Measurements from ENCODE around the gene FUCA1.
"Not testable (repeated sequence)": the region's sequence is repeated elsewhere in the genome, so short reads cannot be mapped to it uniquely, and the experiment has no call there.

FUCA1 gene

GRCh38 chr1:23908453-23909341, 40.6 kb upstream of the FUCA1 start:
- FAIRE-seq (peak; percentile 95), DNase-seq (ENCODE audit: insufficient read length) (no peak)
- TF ChIP-seq POLR2A (IDR thresholded peaks at IDR 0.05; ENCODE audit: low read depth, low read length): peak; percentile 49
- peak; percentile 78 for TF ChIP-seq POLR2AphosphoS5 (IDR thresholded peaks at IDR 0.05; ENCODE audit: low read depth, low read length)
- 0 out of 2 replicates have a peak, but pooled peaks have one; percentile 34 for TF ChIP-seq TAF1 (IDR thresholded peaks at IDR 0.05; ENCODE audit: borderline replicate concordance, low read depth, low read length)

GRCh38 chr1:23906731-23907130, 38.6 kb upstream of the FUCA1 start:
- no peak for TF ChIP-seq TAF1 (IDR thresholded peaks at IDR 0.05; ENCODE audit: borderline replicate concordance, low read depth, low read length)
- no peak for TF ChIP-seq POLR2A (IDR thresholded peaks at IDR 0.05; ENCODE audit: low read depth, low read length)
- no peak for TF ChIP-seq POLR2AphosphoS5 (IDR thresholded peaks at IDR 0.05; ENCODE audit: low read depth, low read length)
- peak; percentile 17 for FAIRE-seq

GRCh38 chr1:23905461-23906025, 37.5 kb upstream of the FUCA1 start:
- no peak for TF ChIP-seq POLR2A (IDR thresholded peaks at IDR 0.05; ENCODE audit: low read depth, low read length)
- no peak for TF ChIP-seq TAF1 (IDR thresholded peaks at IDR 0.05; ENCODE audit: borderline replicate concordance, low read depth, low read length)
- no peak for TF ChIP-seq POLR2AphosphoS5 (IDR thresholded peaks at IDR 0.05; ENCODE audit: low read depth, low read length)
- DNase-seq (ENCODE audit: insufficient read length) (no peak), FAIRE-seq (peak; percentile 38)

More at GRCh38 chr1:23906731-23907130, 38.6 kb upstream of the FUCA1 start:
- DNase-seq (ENCODE audit: insufficient read length): no peak

GRCh38 chr1:23904748-23905357, 36.8 kb upstream of the FUCA1 start:
- peak; percentile 89 for FAIRE-seq
- no peak for DNase-seq (ENCODE audit: insufficient read length)

GRCh38 chr1:23903754-23904153, 35.7 kb upstream of the FUCA1 start:
- FAIRE-seq (peak; percentile 62), DNase-seq (ENCODE audit: insufficient read length) (no peak)
- TF ChIP-seq POLR2AphosphoS5 (IDR thresholded peaks at IDR 0.05; ENCODE audit: low read depth, low read length) (no peak), POLR2A (IDR thresholded peaks at IDR 0.05; ENCODE audit: low read depth, low read length) (no peak)

More at GRCh38 chr1:23904748-23905357, 36.8 kb upstream of the FUCA1 start:
- TF ChIP-seq POLR2AphosphoS5 (IDR thresholded peaks at IDR 0.05; ENCODE audit: low read depth, low read length) (no peak), POLR2A (IDR thresholded peaks at IDR 0.05; ENCODE audit: low read depth, low read length) (no peak), TAF1 (IDR thresholded peaks at IDR 0.05; ENCODE audit: borderline replicate concordance, low read depth, low read length) (no peak)

GRCh38 chr1:23902321-23903278, 34.5 kb upstream of the FUCA1 start:
- DNase-seq (ENCODE audit: insufficient read length): no peak
- TF ChIP-seq POLR2A (IDR thresholded peaks at IDR 0.05; ENCODE audit: low read depth, low read length) (no peak), POLR2AphosphoS5 (IDR thresholded peaks at IDR 0.05; ENCODE audit: low read depth, low read length) (no peak), TAF1 (IDR thresholded peaks at IDR 0.05; ENCODE audit: borderline replicate concordance, low read depth, low read length) (no peak)
- FAIRE-seq: no peak

GRCh38 chr1:23900017-23900416, 31.9 kb upstream of the FUCA1 start:
- not testable (repeated sequence) for FAIRE-seq; DNase-seq (ENCODE audit: insufficient read length)

GRCh38 chr1:23899070-23899469, 31.0 kb upstream of the FUCA1 start:
- no peak for DNase-seq (ENCODE audit: insufficient read length)
- peak; percentile 80 for FAIRE-seq
- TF ChIP-seq POLR2A (IDR thresholded peaks at IDR 0.05; ENCODE audit: low read depth, low read length): no peak
- no peak for TF ChIP-seq TAF1 (IDR thresholded peaks at IDR 0.05; ENCODE audit: borderline replicate concordance, low read depth, low read length)
- no peak for TF ChIP-seq POLR2AphosphoS5 (IDR thresholded peaks at IDR 0.05; ENCODE audit: low read depth, low read length)

GRCh38 chr1:23897083-23897482, 29.0 kb upstream of the FUCA1 start:
- TF ChIP-seq POLR2AphosphoS5 (IDR thresholded peaks at IDR 0.05; ENCODE audit: low read depth, low read length) (no peak), TAF1 (IDR thresholded peaks at IDR 0.05; ENCODE audit: borderline replicate concordance, low read depth, low read length) (no peak), POLR2A (IDR thresholded peaks at IDR 0.05; ENCODE audit: low read depth, low read length) (no peak)
- DNase-seq (ENCODE audit: insufficient read length) (no peak), FAIRE-seq (peak; percentile 62)

- peak; percentile 92 for FAIRE-seq
- TF ChIP-seq POLR2AphosphoS5 (IDR thresholded peaks at IDR 0.05; ENCODE audit: low read depth, low read length) (no peak), POLR2A (IDR thresholded peaks at IDR 0.05; ENCODE audit: low read depth, low read length) (no peak), TAF1 (IDR thresholded peaks at IDR 0.05; ENCODE audit: borderline replicate concordance, low read depth, low read length) (no peak)
- DNase-seq (ENCODE audit: insufficient read length): no peak
These were observed 28.4 kb upstream of the FUCA1 start for GRCh38 chr1:23896491-23896890.

- no peak for FAIRE-seq
- DNase-seq (ENCODE audit: insufficient read length): no peak
- TF ChIP-seq POLR2A (IDR thresholded peaks at IDR 0.05; ENCODE audit: low read depth, low read length): no peak
- no peak for TF ChIP-seq POLR2AphosphoS5 (IDR thresholded peaks at IDR 0.05; ENCODE audit: low read depth, low read length)
- no peak for TF ChIP-seq TAF1 (IDR thresholded peaks at IDR 0.05; ENCODE audit: borderline replicate concordance, low read depth, low read length)
These were observed 27.9 kb upstream of the FUCA1 start for GRCh38 chr1:23895993-23896392.

Measured in GM12892 (cell line).